KOPT-K1 (cell line): ENCODE data around the gene EFCAB6.

Source experiments
- H3K27ac ChIP-seq: fragments of 200-600 bp; sonication (generic); 2 replicates; pipeline ENCODE4 v1.5.1; 2016; ENCODE audit warnings: antibody characterized with exemption, mild to moderate bottlenecking, low read depth, low read length; ENCODE audit not compliant: poor library complexity, severe bottlenecking
- H3K36me3 ChIP-seq: fragments of 200-600 bp; sonication (generic); 2 replicates; pipeline ENCODE4 v1.5.1; 2017; ENCODE audit warnings: antibody characterized with exemption, mild to moderate bottlenecking, low read length, moderate library complexity; ENCODE audit not compliant: insufficient read depth
- H3K9me3 ChIP-seq: fragments of 200-600 bp; sonication (generic); 2 replicates; pipeline ENCODE4 v1.5.1; 2017; ENCODE audit warnings: antibody characterized with exemption, low read length, mild to moderate bottlenecking; ENCODE audit not compliant: insufficient read depth, poor library complexity, severe bottlenecking

Gene EFCAB6

GRCh38 chr22:43570531-43571165, 241.5 kb downstream of the EFCAB6 start:
- Histone ChIP-seq H3K27ac (no peak overlapping the region), H3K9me3 (no peaks in the 10 kb centered on the region), H3K36me3 (no peaks in the 10 kb centered on the region)

- Histone ChIP-seq H3K36me3 (no peaks in the 10 kb centered on the region), H3K27ac (no peak overlapping the region), H3K9me3 (no peaks in the 10 kb centered on the region)
These were observed 243.0 kb downstream of the EFCAB6 start for GRCh38 chr22:43569111-43569510.

GRCh38 chr22:43567691-43568324, 244.3 kb downstream of the EFCAB6 start:
- Histone ChIP-seq H3K9me3 (no peaks in the 10 kb centered on the region), H3K27ac (no peak overlapping the region), H3K36me3 (no peaks in the 10 kb centered on the region)

- Histone ChIP-seq H3K36me3 (no peaks in the 10 kb centered on the region), H3K9me3 (no peaks in the 10 kb centered on the region)
These were observed 245.4 kb downstream of the EFCAB6 start for GRCh38 chr22:43566561-43567332.

GRCh38 chr22:43566021-43566420, 246.1 kb downstream of the EFCAB6 start:
- H3K36me3 ChIP-seq = no peaks in the 10 kb centered on the region
- H3K27ac ChIP-seq = no peak overlapping the region
- no peaks in the 10 kb centered on the region for H3K9me3 ChIP-seq

More at GRCh38 chr22:43566561-43567332, 245.4 kb downstream of the EFCAB6 start:
- no peak overlapping the region for H3K27ac ChIP-seq

GRCh38 chr22:43564859-43565258, 247.2 kb downstream of the EFCAB6 start:
- Histone ChIP-seq H3K27ac (no peak overlapping the region), H3K36me3 (no peaks in the 10 kb centered on the region), H3K9me3 (no peaks in the 10 kb centered on the region)

- no peak overlapping the region for H3K27ac ChIP-seq
- H3K36me3 ChIP-seq = no peaks in the 10 kb centered on the region
- H3K9me3 ChIP-seq = no peaks in the 10 kb centered on the region
These were observed 248.5 kb downstream of the EFCAB6 start for GRCh38 chr22:43563571-43563970.

GRCh38 chr22:43562843-43563242, 249.3 kb downstream of the EFCAB6 start:
- peaks cover 5% of the 10 kb centered on the region for H3K9me3 ChIP-seq
- no peak overlapping the region for H3K27ac ChIP-seq
- H3K36me3 ChIP-seq = no peaks in the 10 kb centered on the region

GRCh38 chr22:43561415-43562178, 250.5 kb downstream of the EFCAB6 start:
- Histone ChIP-seq H3K9me3 (peaks cover 5% of the 10 kb centered on the region), H3K27ac (no peak overlapping the region)

GRCh38 chr22:43560651-43561050, 251.5 kb downstream of the EFCAB6 start:
- Histone ChIP-seq H3K9me3 (peaks cover 5% of the 10 kb centered on the region), H3K36me3 (no peaks in the 10 kb centered on the region), H3K27ac (no peak overlapping the region)

More at GRCh38 chr22:43561415-43562178, 250.5 kb downstream of the EFCAB6 start:
- no peaks in the 10 kb centered on the region for H3K36me3 ChIP-seq

- Histone ChIP-seq H3K36me3 (no peaks in the 10 kb centered on the region), H3K9me3 (peaks cover 16% of the 10 kb centered on the region), H3K27ac (no peak overlapping the region)
These were observed 256.3 kb downstream of the EFCAB6 start for GRCh38 chr22:43555561-43556515.

GRCh38 chr22:43554694-43555365, 257.3 kb downstream of the EFCAB6 start:
- no peak overlapping the region for H3K27ac ChIP-seq
- H3K9me3 ChIP-seq = peaks cover 16% of the 10 kb centered on the region
- no peaks in the 10 kb centered on the region for H3K36me3 ChIP-seq

- Histone ChIP-seq H3K9me3 (peaks cover 16% of the 10 kb centered on the region), H3K36me3 (no peaks in the 10 kb centered on the region), H3K27ac (no peak overlapping the region)
These were observed 257.9 kb downstream of the EFCAB6 start for GRCh38 chr22:43554259-43554636.
